Thyroid gland (tissue), 4 donors: ENCODE data around the gene PCDH20.
"Not testable (repeated sequence)": the region's sequence is repeated elsewhere in the genome, so short reads cannot be mapped to it uniquely, and the experiment has no call there.

Experiments
- CTCF ChIP-seq, 6 experiments: fragments of 200-600 bp in 3 of 6; fragments of 450-650 bp in 3 of 6; sonication (generic) in 3 of 6; IDR thresholded peaks; one replicate each; pipeline ENCODE4 v1.5.1; 2016 to 2019; ENCODE audit warnings: antibody characterized with exemption in 6 of 6, mild to moderate bottlenecking in 2 of 6, inconsistent platforms in 1 of 6, moderate library complexity in 1 of 6
- POLR2A ChIP-seq, 2 donors: fragments of 450-650 bp; IDR thresholded peaks; one replicate each; pipeline ENCODE4 v1.6.1; 2017; ENCODE audit warnings: antibody characterized with exemption in 2 of 2, mild to moderate bottlenecking in 2 of 2, moderate library complexity in 1 of 2

GRCh38 chr13:61364690-61365089 is 51.0 kb downstream of the PCDH20 start:
- not testable (repeated sequence) for TF ChIP-seq CTCF, POLR2A (IDR thresholded peaks at IDR 0.05)
